ENCODE data around the gene IL37. TPM values are rescaled to one million over a fixed set of nuclear protein-coding genes. Genes with fewer than 3 reads are reported as not detected.

IL37 gene
- total RNA-seq, 1 donor from 2014 or later, result not detected

DNA sequence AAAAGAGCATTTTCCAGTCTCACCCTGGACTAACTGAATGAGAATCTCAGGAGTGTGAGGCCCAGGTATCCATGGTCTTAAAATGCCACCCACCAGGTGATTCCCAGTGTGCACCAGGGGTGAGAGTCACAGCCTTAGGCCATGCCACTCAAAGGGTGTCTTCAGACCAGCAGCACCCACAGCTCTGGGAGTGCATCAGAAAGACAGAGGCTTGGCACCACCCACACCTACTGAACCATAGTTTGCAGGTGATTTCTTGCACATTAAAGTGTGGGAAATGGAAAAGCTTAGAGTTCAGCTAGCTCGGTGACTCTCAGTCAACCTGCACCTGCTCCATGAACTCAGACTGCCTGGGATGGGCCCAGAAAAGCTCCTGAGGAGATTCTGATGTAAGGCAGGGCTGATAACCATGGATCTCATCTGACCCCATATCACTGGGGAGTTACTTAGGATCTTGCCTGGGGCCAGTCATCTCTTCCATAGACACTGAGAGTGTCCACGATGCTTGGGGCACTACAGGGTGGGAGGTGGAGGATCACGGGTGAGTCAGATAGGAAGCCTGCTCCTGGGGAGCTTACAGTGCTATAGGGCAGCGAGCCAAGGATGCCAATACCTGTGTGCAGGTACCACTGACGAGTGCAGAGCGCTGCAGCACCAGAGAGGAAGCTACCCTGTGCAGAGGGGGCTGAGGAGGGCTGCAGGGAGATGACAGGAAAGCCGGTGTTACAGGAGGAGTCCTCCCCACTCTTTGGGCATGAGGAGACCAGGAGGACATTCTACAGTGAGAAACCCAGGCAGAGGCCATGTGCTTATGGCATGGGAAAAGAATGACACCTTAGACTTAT is 4.6 kb downstream of the IL37 start:
- Mint-ChIP-seq H3K4me1 (ENCODE audit: low read depth) (peaks cover 7% of the 10 kb centered on the region), H3K4me3 (ENCODE audit: low read depth) (no peak overlapping the region), H3K27ac (no peak overlapping the region), H3K27me3 (no peaks in the 10 kb centered on the region), H3K36me3 (ENCODE audit: insufficient read depth) (no peaks in the 10 kb centered on the region), H3K9me3 (ENCODE audit: low read depth) (no peaks in the 10 kb centered on the region)
- TF ChIP-seq, protein P1, sequence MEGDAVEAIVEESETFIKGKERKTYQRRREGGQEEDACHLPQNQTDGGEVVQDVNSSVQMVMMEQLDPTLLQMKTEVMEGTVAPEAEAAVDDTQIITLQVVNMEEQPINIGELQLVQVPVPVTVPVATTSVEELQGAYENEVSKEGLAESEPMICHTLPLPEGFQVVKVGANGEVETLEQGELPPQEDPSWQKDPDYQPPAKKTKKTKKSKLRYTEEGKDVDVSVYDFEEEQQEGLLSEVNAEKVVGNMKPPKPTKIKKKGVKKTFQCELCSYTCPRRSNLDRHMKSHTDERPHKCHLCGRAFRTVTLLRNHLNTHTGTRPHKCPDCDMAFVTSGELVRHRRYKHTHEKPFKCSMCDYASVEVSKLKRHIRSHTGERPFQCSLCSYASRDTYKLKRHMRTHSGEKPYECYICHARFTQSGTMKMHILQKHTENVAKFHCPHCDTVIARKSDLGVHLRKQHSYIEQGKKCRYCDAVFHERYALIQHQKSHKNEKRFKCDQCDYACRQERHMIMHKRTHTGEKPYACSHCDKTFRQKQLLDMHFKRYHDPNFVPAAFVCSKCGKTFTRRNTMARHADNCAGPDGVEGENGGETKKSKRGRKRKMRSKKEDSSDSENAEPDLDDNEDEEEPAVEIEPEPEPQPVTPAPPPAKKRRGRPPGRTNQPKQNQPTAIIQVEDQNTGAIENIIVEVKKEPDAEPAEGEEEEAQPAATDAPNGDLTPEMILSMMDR (IDR thresholded peaks at IDR 0.05; ENCODE audit: unreplicated experiment), result no peak
- DNase-seq (ENCODE audit: low spot score, unreplicated experiment), result no peak

DNA sequence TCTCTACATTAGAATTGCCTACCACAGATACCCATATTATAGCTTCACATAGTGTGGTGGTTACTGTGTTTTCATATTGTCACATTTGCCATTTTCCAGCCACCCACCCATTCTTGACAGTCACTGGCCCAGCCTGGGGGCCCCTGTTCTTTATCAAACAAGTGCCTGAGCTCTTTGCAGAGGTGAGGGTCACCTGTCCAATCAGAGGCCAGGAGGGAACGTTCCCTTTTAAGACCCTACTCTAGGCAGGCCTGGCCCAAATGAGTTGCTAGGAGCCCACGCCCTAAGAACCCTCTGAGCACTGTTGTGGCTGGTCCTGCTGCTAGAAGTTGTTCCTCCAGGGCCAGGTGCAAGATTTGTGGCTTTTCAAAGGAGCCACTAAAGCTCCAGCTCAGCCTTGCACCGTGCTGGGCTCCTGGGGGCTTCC is 5.2 kb downstream of the IL37 start:
- peaks cover 7% of the 10 kb centered on the region for H3K4me1 Mint-ChIP-seq (ENCODE audit: low read depth)
- TF ChIP-seq, protein P1 (IDR thresholded peaks at IDR 0.05; ENCODE audit: unreplicated experiment), result no peak
- DNase-seq (ENCODE audit: low spot score, unreplicated experiment), result no peak
- no peaks in the 10 kb centered on the region for H3K36me3 Mint-ChIP-seq (ENCODE audit: insufficient read depth)
- H3K4me3 Mint-ChIP-seq (ENCODE audit: low read depth), result no peak overlapping the region
- no peak overlapping the region for H3K27ac Mint-ChIP-seq
- no peaks in the 10 kb centered on the region for H3K9me3 Mint-ChIP-seq (ENCODE audit: low read depth)
- H3K27me3 Mint-ChIP-seq, result no peaks in the 10 kb centered on the region

DNA sequence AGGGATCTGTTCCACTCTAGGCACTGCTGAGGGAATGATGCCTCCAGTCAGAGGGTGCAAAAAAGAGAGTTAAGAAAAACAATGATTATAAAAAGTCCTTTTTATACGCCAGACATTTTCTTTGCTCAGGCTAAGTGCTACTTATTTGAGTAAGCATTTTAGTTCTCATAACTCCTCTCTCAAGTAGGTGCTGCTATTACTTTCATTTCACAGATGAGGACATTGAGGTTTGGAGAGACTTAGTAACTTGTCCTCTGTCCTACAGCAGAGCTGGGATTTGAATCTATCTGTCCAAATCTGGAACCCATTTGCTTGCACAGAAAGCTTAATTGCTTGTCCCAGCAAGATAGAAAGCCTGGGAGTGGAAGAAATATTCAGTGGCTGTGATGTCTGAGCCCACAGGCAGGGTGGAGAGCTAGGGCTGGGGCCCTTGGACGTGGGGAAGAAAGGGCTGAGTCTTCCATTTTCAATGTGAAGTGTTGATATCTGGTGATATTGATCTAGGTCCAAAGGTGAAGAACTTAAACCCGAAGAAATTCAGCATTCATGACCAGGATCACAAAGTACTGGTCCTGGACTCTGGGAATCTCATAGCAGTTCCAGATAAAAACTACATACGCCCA is 5.8 kb downstream of the IL37 start:
- no peaks in the 10 kb centered on the region for H3K27me3 Mint-ChIP-seq
- H3K9me3 Mint-ChIP-seq (ENCODE audit: low read depth), result no peaks in the 10 kb centered on the region
- no peak overlapping the region for H3K4me3 Mint-ChIP-seq (ENCODE audit: low read depth)
- no peak for DNase-seq (ENCODE audit: low spot score, unreplicated experiment)
- no peaks in the 10 kb centered on the region for H3K36me3 Mint-ChIP-seq (ENCODE audit: insufficient read depth)
- H3K27ac Mint-ChIP-seq, result no peak overlapping the region
- TF ChIP-seq, protein P1 (IDR thresholded peaks at IDR 0.05; ENCODE audit: unreplicated experiment), result no peak
- H3K4me1 Mint-ChIP-seq (ENCODE audit: low read depth), result peaks cover 7% of the 10 kb centered on the region

DNA sequence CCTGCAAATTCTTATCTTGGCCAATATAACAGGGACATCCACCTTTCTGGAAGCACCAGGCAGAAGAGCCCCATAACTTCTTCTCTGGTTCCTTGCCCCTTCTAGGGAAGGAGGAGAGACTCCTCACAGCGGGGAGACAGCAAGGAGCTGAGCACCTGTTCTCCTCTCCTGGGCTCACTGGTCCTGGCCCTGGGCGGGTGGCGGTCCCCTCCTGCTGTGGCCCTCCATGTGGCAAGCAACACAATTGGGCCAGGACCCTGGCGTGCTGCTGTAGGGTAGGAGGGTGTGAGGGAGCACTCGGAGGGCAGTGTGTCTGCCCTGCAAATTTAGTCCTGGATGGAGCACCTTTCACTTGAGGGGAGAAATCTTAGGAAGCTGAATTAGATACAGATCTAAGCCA is 6.9 kb downstream of the IL37 start:
- H3K4me3 Mint-ChIP-seq (ENCODE audit: low read depth), result no peak overlapping the region
- H3K36me3 Mint-ChIP-seq (ENCODE audit: insufficient read depth), result no peaks in the 10 kb centered on the region
- no peaks in the 10 kb centered on the region for H3K27me3 Mint-ChIP-seq
- DNase-seq (ENCODE audit: low spot score, unreplicated experiment), result no peak
- peaks cover 7% of the 10 kb centered on the region for H3K4me1 Mint-ChIP-seq (ENCODE audit: low read depth)
- TF ChIP-seq, protein P1 (IDR thresholded peaks at IDR 0.05; ENCODE audit: unreplicated experiment), result no peak
- H3K9me3 Mint-ChIP-seq (ENCODE audit: low read depth), result no peaks in the 10 kb centered on the region
- H3K27ac Mint-ChIP-seq, result no peak overlapping the region

DNA sequence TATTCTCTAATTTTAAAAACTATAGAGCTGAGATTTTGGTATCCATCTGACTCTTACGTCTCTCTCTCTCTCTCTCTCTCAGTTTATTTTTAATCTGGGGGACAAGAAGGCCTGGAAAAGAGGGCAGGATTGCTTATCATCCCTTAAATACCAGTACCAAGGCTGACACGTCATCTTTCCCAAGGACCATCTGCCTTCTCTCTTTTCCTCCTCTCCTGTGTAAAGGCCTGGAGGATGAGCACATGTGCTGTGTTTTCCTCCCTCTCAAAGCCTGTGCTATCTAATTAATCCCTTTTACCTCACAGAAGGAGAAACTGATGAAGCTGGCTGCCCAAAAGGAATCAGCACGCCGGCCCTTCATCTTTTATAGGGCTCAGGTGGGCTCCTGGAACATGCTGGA is 7.3 kb downstream of the IL37 start:
- Mint-ChIP-seq H3K4me1 (ENCODE audit: low read depth) (peaks cover 7% of the 10 kb centered on the region), H3K27ac (no peak overlapping the region)

More for the DNA sequence above, 7.3 kb downstream of the IL37 start:
- H3K36me3 Mint-ChIP-seq (ENCODE audit: insufficient read depth), result no peaks in the 10 kb centered on the region
- DNase-seq (ENCODE audit: low spot score, unreplicated experiment), result no peak
- TF ChIP-seq, protein P1 (IDR thresholded peaks at IDR 0.05; ENCODE audit: unreplicated experiment), result no peak
- H3K27me3 Mint-ChIP-seq, result no peaks in the 10 kb centered on the region
- no peaks in the 10 kb centered on the region for H3K9me3 Mint-ChIP-seq (ENCODE audit: low read depth)
- no peak overlapping the region for H3K4me3 Mint-ChIP-seq (ENCODE audit: low read depth)

Measured in progenitor cell of endocrine pancreas (in vitro differentiated cells).